SKM-1 treated with dmso at 0.1 percent for 144 hours (cell line): ENCODE measurements around the gene PGAP2.
A peak's percentile ranks its signal among the peaks of the same experiment; 100 is the strongest.
"Not testable (repeated sequence)": the region's sequence is repeated elsewhere in the genome, so short reads cannot be mapped to it uniquely, and the experiment has no call there.

Experiments
- DNase-seq: peaks from one replicate; lab custom pipeline; 2025; ENCODE audit not compliant: unreplicated experiment; lab: John Stamatoyannopoulos, UW

Gene PGAP2

DNA sequence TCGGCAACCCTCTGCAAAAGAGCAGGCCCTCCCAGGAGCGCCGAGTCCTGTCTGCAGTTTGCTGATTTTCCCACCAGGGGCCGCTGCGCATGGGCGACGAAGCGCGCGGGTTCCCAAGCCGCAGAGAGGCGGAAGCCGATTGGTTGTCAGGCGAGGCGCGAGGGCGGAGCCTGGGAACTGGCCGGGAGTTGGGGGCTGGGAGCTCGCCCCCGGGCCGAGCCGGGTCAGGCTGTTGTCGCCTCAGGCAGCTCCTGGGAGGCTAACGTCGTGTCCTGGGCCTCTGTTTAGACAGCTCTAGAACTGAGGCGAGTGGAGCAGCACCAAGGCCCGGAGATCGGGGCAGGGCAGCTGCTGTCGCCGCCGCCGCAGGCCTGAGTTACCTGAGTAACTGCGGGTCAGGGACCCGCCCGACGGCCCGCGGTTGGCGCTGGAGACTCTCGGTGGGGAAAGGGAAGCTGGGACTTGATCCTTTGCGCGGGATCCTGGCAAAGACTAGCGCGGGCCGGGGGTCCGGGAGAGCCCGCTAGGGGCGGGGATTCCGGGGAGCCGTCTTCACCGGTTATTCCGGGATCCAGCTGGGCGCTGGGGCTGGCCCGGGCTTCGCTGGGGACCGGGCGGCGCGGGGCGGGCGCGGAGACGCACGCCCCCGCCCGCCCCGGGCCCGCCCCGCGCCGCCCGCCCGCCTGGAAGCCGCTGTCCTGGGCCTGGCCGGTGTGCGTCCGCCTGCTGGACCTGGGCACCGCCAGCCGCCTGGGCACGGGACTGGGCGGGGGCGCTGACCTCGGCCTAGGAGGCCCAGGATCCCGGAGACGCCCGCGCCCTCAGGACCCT lies 46.8 kb downstream of the PGAP2 start, which contains the start of gene STIM1:
TSS of gene STIM1 (plus strand) at position 688 of the 831 bp plus-strand sequence. CDS start 607 bp downstream, outside the sequence.
- DNase-seq = peak; percentile 85

DNA sequence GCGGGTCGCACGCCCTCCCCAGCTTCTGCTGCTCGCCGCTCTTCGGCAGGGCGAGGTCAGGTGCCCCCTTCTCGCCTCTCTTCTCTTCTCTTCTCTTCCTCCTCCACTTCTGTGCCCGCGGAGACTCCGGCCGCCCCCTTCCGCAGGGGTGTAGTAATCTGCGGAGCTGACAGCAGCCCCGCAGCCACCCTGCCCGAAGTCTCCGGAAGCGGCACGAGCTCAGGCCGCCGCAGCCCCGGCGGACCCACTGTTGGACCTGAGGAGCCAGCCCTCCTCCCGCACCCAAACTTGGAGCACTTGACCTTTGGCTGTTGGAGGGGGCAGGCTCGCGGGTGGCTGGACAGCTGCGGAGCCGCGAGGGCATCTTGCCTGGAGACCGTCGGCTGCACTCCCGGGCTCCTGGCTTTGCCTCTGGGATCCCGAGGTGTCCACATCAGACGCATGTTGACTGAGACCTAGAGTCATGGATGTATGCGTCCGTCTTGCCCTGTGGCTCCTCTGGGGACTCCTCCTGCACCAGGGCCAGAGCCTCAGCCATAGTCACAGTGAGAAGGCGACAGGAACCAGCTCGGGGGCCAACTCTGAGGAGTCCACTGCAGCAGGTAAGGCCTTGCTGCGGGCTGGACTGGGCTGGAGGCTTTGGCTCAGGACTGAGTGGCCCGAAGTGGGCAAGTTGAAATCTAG lies 47.6 kb downstream of the PGAP2 start:
- DNase-seq = peak; percentile 17

DNA sequence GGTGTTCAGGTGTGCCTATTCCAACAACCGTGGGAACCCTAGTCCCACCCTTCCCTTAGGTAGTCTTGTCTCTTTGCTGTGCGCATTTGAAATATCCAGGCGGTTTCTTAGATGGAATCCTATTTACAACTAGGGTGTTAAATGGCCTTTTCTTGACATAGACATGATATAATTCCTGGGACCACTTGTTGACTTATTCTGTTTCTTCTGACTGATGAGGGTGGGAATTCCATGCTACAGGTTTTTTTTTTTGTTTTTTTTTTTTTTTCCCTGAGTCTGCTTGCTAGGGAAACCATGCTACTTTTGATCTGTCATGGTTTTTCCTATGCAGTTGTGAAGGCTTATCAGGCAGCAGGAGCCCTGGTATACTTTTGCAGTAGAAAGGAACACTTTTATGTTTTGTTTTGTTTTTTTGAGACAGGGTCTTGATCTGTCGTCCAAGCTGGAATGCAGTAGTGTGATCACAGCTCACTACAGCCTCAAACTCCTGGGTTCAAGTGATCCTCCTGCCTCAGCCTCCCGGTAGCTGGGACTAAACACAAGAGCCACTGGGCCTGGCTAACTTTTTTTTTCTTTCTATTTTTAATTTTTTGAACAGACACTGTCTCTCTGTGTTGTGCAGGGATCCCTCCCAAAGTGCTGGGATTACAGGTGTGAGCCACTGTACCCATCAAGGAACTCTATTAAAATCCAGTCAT lies 48.6 kb downstream of the PGAP2 start:
- DNase-seq = no peak

GRCh38 chr11:3857628-3858027 lies 49.3 kb downstream of the PGAP2 start:
- DNase-seq = no peak

GRCh38 chr11:3859373-3859881 lies 51.1 kb downstream of the PGAP2 start:
- DNase-seq = no peak

DNA sequence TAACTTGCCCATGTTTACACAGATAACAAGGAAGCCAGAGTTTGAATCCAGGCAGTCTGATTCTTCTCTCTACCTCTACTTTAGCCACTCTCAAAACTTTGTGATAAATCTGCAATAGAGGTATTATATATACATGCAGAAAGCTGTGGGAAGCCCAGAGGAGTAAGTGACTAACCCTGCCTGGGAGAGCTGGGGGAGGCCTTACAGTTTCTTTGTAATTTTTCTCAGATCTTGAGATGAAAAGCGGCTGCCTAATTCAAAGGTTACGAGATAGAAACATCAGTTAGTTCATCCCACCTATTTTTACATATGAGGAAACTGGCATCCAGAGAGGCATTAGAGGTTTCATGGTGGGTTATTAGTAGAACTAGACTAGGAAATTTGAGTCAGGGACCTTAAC lies 52.0 kb downstream of the PGAP2 start:
- no peak for DNase-seq

- not testable (repeated sequence) for DNase-seq
Measured at GRCh38 chr11:3860898-3861393, 52.6 kb downstream of the PGAP2 start.

DNA sequence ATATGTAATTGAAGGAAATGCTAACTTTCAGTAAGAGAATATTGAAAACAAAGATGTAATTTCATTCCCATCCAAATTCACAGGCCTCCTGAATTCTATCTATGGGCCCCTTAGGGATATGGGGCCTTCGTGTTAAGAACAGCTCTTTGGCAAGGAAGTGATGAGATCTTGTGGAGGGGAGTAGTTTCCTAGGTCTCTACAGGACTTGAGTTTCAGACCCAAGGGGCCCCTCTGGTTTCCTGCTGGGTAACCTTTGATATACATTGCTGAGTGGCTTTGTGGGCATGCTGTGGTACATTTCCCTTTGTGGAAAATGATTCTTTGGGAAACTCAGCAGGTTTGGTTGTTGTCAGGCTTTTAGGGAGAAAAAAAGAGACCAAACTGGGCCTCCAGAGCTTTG lies 53.3 kb downstream of the PGAP2 start:
- DNase-seq = peak; percentile 58

DNA sequence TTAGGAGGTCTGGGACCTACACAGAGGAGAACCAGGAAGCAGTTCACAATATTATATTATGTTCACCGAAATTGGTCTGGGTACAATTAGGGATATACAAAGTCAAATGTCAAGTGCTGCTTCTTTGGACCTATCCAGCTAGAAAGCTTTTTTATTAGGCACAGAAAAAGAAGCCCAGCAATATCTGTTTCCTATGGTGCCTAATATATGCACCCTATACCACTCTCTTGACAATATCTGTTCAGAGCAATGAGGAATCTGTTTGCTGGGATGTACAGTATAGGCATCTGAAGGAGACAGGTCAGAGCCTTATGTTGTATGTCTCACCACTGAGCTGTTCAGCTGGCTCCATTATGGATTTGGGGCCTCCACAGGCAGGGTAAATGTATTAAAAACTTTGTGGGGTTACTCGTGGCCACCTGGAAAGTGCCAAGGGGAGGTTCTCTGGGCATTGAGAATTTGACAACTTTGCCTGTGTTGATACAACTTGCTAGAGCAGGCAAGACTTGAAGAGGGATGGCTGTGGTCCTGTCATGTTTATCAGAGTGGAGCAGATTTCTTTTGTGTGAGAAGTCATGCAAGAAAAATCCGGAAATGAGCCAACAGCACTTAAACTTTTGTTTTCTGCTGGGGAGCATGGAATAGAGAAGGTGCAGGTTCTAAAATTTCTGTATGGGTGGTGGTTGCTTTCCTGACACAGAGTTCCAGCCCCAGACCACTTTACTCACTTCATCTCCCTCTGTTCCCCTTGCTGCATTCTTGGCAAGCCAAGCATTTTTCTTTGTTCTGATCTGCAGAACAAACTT lies 57.2 kb downstream of the PGAP2 start:
- no peak for DNase-seq

DNA sequence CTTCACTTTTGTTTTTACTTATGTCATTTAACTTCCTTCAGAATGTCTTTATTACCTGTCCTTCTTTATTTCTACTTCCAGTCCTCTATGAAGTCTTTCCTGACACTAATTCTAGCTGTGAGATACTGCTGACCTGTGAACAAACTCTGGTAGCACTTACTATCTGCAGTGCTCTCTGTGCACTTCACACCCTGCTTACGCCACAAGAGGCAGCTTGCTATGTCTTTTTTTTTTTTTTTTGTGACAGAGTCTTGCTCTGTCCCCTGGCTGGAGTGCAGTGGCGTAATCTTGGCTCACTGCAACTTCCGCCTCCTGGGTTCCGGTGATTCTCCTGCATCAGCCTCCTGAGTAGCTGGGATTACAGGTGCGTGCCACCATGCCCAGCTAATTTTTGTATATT lies 57.8 kb downstream of the PGAP2 start:
- DNase-seq = peak; percentile 66

GRCh38 chr11:3866836-3867208 lies 58.5 kb downstream of the PGAP2 start:
- no peak for DNase-seq

DNA sequence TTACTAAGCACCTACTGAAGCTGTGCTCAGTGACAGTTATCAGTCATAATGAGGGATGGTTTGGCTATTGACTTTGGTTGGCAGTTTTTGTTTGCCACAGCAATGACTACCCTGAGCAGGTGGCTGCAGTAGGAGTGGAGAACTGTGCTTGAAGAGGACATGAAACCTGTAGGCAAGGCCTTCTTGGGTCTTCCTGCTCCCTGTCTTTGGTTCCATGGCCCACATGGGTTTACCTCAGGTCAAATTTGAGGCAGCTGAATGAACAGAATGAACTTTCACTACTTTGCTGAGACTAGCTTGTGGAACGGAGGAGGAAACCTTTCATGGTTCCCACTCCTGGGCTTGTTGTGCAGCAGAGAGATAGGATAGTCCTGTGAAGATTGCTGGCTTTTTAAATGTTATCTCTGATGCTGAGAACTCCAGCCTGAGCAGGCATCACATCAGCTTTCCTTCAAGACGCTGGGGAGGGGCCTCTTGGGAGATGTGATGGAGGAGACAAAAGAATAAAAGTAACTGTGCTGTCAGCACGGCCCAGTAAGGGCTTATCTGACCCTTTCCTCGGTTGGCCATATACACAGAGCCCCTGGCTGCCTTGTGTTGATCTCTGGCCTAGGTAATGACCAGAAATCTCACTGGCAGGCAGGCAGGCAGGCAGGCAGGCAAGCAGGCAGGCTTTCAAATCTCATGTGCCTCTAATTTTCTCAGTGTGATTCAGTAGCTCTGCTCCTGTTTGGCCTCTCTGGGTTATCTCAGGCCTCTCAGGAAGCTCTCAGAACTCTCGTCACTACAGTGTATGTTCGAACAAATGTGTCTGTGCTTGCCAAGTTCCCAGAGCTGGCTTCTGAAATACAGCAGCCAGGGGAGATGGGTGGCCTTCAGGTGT lies 59.1 kb downstream of the PGAP2 start:
- no peak for DNase-seq

- no peak for DNase-seq
Measured at GRCh38 chr11:3873712-3874349, 65.5 kb downstream of the PGAP2 start.
